Brain microvascular endothelial cell (primary cell): ENCODE data around the gene C20orf144.

Experiments
- DNase-seq: peaks from one replicate; pipeline ENCODE4 v3.0.0-alpha.2; 2020
- H3K27ac ChIP-seq: fragments of 250-450 bp; sonication (Bioruptor Pico); 2 replicates; pipeline ENCODE4 v1.5.1; 2020; ENCODE audit warnings: mild to moderate bottlenecking, moderate library complexity
- H3K27me3 ChIP-seq: fragments of 250-450 bp; sonication (Bioruptor Pico); replicated peaks from 2 replicates; pipeline ENCODE4 v1.5.1; 2020; ENCODE audit warnings: mild to moderate bottlenecking
- H3K36me3 ChIP-seq: fragments of 250-450 bp; sonication (Bioruptor Pico); replicated peaks from 2 replicates; pipeline ENCODE4 v1.5.1; 2020; ENCODE audit warnings: mild to moderate bottlenecking
- H3K4me3 ChIP-seq: 2 replicates; pipeline ENCODE4 v1.5.1; 2011; ENCODE audit warnings: low read depth, mild to moderate bottlenecking, control low read depth, low read length, moderate library complexity
- CTCF ChIP-seq: IDR thresholded peaks from 2 replicates; pipeline ENCODE4 v1.5.1; 2011; ENCODE audit warnings: low read depth, mild to moderate bottlenecking, moderate library complexity, low read length, control low read depth, inconsistent platforms; ENCODE audit errors: missing control alignments
- in situ Hi-C: cut with HindIII; loops from 2 replicates; pipeline ENCODE4 v1.10.0; 2017; ENCODE audit warnings: low sequenced_read_pairs, low pct_ligation_motif_present

C20orf144 gene

GRCh38 chr20:33662172-33662571 is at the start of gene C20orf144:
Gene C20orf144 (plus strand): TSS chr20:33662327. CDS start chr20:33662346, 19 bp downstream.
- in situ Hi-C loops: no loop called here
- H3K27me3 ChIP-seq: no peaks in the 10 kb centered on the region
- H3K36me3 ChIP-seq: no peaks in the 10 kb centered on the region
- H3K4me3 ChIP-seq: peak within 1 kb of the TSS; percentile 73
- no peak within 1 kb of the TSS for H3K27ac ChIP-seq
- TF ChIP-seq CTCF: no peak
- no peak for DNase-seq

- H3K27me3 ChIP-seq: no peaks in the 10 kb centered on the region
- H3K27ac ChIP-seq: no peak overlapping the region
- in situ Hi-C loops: no loop called here
- H3K36me3 ChIP-seq: peaks cover 4% of the 10 kb centered on the region
- TF ChIP-seq CTCF: no peak
- H3K4me3 ChIP-seq: no peak overlapping the region
- DNase-seq: no peak
These were observed 40.3 kb upstream of the C20orf144 start for GRCh38 chr20:33621717-33622400.

GRCh38 chr20:33622705-33623365 is 39.3 kb upstream of the C20orf144 start:
- in situ Hi-C loops: no loop called here
- Histone ChIP-seq H3K27ac (no peak overlapping the region), H3K27me3 (no peaks in the 10 kb centered on the region), H3K4me3 (no peak overlapping the region), H3K36me3 (peaks cover 4% of the 10 kb centered on the region)
- TF ChIP-seq CTCF: no peak
- no peak for DNase-seq

- H3K27me3 ChIP-seq: no peaks in the 10 kb centered on the region
- H3K4me3 ChIP-seq: no peak overlapping the region
- in situ Hi-C loops: no loop called here
- H3K36me3 ChIP-seq: peaks cover 5% of the 10 kb centered on the region
- H3K27ac ChIP-seq: no peak overlapping the region
- TF ChIP-seq CTCF: no peak
- no peak for DNase-seq
These were observed 37.7 kb upstream of the C20orf144 start for GRCh38 chr20:33624399-33624798.

GRCh38 chr20:33626190-33626589 is 35.9 kb upstream of the C20orf144 start:
- H3K27ac ChIP-seq: no peak overlapping the region
- H3K36me3 ChIP-seq: peaks cover 10% of the 10 kb centered on the region
- no peak for DNase-seq
- TF ChIP-seq CTCF: no peak
- no peak overlapping the region for H3K4me3 ChIP-seq
- in situ Hi-C loops: no loop called here
- no peaks in the 10 kb centered on the region for H3K27me3 ChIP-seq
